ENCODE data around the gene CHD1L. TPM values are rescaled to one million over a fixed set of nuclear protein-coding genes. Genes with fewer than 3 reads are reported as not detected.

CHD1L gene
- polyA plus RNA-seq, 1 donor (not counting 4 experiments of a cell fraction or from before 2014, with no cell fraction given) = 49.2 TPM

- H3K4me3 ChIP-seq (ENCODE audit: control insufficient read depth in 2 of 3, extremely low read depth in 1 of 3, insufficient read depth in 2 of 3, low read depth in 1 of 3, low read length in 3 of 3) = no peak overlapping the region
- H3K79me2 ChIP-seq (ENCODE audit: control insufficient read depth, insufficient read depth, low read length) = no peaks in the 10 kb centered on the region
- H2AFZ ChIP-seq (ENCODE audit: control insufficient read depth, low read length) = no peak overlapping the region
- H3K27ac ChIP-seq (ENCODE audit: control insufficient read depth, insufficient read depth, low read length) = no peak overlapping the region
- no peak overlapping the region for H3K4me2 ChIP-seq (ENCODE audit: control insufficient read depth, extremely low read depth, insufficient read depth, low read depth, low read length)
- H3K4me1 ChIP-seq (ENCODE audit: control insufficient read depth, extremely low read depth, insufficient read depth, low read length) = no peaks in the 10 kb centered on the region
- H4K20me1 ChIP-seq (ENCODE audit: control insufficient read depth, extremely low read depth, insufficient read depth, low read length) = no peaks in the 10 kb centered on the region
- H3K36me3 ChIP-seq (ENCODE audit: control insufficient read depth in 2 of 2, extremely low read depth in 1 of 2, insufficient read depth in 2 of 2, low read length in 2 of 2) = no peaks in the 10 kb centered on the region
- H3K9me1 ChIP-seq (ENCODE audit: control insufficient read depth, extremely low read depth, insufficient read depth, low read length) = no peaks in the 10 kb centered on the region
- no peak overlapping the region for H3K9ac ChIP-seq (ENCODE audit: control insufficient read depth, extremely low read depth, insufficient read depth, low read length)
- FAIRE-seq = no peak
- H3K9me3 ChIP-seq (ENCODE audit: control insufficient read depth, low read depth, low read length) = no peaks in the 10 kb centered on the region
- dilution Hi-C loops (cut with MboI; ENCODE audit: extremely low pct_ligation_motif_present, low sequenced_read_pairs) = no loop called here
- no peaks in the 10 kb centered on the region for H3K27me3 ChIP-seq (ENCODE audit: control insufficient read depth, extremely low read depth, insufficient read depth, low read length)
- DNase-seq (ENCODE audit: low read depth, low spot score) = no peak
- no peak for TF ChIP-seq EZH2 (IDR thresholded peaks at IDR 0.05; ENCODE audit: low read length)
- no peak for TF ChIP-seq CTCF (optimal IDR thresholded peaks at IDR 0.05 in 1 of 3, IDR thresholded peaks at IDR 0.05 in 1 of 3, conservative IDR thresholded peaks at IDR 0.05 in 1 of 3; ENCODE audit: extremely low read depth in 1 of 3, insufficient read depth in 2 of 3, low read length in 3 of 3)
Observed at GRCh38 chr1:147341246-147341645, 98.8 kb downstream of the CHD1L start.

Other genes with a start within 250 kb of the CHD1L start
- 20.9 to 39.9 TPM (median 35.6 TPM) in 3 replicates for gene PRKAB2, start 70.2 kb upstream of the CHD1L start, polyA plus RNA-seq
- gene FMO5, start 17.3 kb upstream of the CHD1L start, polyA plus RNA-seq = 0.18 to 0.61 TPM (median 0.31 TPM) in 3 replicates